ENCODE measurements around the gene C6orf47. TPM values are rescaled to one million over a fixed set of nuclear protein-coding genes. Genes with fewer than 3 reads are reported as not detected.

The C6orf47 gene
- total RNA-seq, 1 experiment from 2014 or later, result 21.8 TPM

DNA sequence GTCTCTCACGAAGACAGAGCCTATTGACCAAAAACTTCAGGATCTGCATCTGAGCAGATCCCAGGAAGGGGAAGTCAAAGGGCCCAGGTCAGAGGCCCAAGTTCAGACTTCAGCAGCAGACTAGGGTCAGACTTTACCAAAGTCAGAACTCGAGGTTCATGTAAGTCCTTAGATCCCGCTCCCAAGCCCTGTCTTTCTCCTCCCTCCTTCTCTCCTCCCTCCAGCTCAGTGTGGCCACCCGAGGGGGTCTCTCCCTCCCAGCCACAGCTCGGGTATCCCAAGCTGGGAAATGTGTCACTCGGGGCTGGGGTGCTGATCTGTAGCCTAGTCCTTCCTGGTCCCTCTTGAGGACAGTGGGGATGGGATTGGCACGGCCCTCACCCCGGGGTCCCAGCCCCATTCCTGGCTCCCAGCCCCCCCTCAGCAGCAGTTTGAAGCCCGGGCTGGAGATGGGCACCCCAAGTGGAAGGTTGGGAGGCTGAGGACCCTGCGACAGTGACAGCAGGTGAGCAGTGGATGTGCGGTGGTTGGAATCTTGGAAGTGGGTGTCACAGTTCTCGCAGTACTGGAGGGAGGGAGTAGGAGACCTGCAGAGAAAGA lies 1.6 kb upstream of the C6orf47 start:
- DNase-seq (ENCODE audit: low read depth), result no peak

DNA sequence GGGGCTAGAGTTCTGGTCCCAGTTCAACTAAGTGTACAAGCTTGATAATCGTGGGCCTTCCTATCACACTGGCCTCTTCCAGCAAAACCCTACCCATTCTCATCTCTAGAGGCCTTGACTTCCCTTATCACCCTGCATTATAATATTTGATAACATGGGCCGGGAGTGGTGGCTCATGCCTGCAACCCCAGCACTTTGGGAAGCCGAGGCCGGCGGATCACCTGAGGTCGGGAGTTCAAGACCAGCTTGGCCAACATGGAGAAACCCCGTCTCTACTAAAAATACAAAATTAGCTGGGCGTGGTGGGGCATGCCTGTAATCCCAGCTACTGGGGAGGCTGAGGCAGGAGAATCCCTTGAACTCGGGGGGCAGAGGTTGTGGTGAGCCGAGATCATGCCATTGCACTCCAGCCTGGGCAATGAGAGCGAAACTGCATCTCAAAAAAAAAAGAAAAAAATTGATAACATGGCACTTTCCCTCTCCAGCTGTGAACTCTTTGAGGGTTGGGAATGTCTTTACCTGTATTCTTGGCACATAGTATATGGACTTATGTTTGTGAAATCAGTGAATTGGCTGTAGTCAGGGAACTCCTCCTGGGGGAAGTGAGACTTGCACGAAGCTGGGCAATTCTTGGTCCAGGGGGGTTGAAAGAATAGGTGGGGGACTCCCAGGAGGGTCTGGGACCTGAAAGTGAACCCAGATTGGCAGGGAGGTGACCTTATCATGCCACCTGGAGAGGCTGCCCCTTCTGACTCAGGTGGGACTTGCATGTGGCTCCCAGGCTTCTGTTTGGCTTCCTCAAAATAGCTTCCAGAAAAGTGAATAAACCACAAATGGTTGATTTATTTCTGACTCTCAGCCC lies 915 bp upstream of the C6orf47 start:
- DNase-seq (ENCODE audit: low read depth), result no peak

- DNase-seq (ENCODE audit: low read depth), result no peak
Measured at GRCh38 chr6:31659649-31660380, 763 bp downstream of the C6orf47 start.

GRCh38 chr6:31658983-31659648 lies 1.5 kb downstream of the C6orf47 start:
- DNase-seq (ENCODE audit: low read depth), result no peak

DNA sequence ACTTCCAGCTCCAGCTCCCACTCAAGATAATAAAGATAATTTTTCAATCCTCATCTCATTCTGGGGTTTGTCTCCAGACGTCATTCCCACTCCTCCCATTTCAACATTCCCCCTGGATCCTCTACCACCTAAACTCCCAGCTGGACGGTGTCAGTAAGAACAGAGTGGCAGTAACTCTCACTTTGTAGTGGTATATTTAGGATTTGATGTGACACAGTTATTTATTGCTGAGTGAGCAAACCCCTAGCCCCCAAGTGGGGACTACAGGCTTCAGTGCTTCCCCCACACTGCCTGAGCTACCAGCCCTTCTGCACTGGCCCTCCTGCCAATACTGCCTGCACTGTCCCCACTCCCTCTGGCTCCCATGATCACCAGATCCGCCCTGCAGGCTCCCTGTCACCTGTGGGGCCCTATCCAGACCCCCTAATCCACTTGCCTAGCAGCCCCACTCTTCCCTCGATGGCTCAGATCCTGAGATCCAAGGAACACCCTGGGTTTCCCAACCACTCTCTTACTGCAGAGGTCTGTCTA lies 2.4 kb downstream of the C6orf47 start:
- no peak for DNase-seq (ENCODE audit: low read depth)

DNA sequence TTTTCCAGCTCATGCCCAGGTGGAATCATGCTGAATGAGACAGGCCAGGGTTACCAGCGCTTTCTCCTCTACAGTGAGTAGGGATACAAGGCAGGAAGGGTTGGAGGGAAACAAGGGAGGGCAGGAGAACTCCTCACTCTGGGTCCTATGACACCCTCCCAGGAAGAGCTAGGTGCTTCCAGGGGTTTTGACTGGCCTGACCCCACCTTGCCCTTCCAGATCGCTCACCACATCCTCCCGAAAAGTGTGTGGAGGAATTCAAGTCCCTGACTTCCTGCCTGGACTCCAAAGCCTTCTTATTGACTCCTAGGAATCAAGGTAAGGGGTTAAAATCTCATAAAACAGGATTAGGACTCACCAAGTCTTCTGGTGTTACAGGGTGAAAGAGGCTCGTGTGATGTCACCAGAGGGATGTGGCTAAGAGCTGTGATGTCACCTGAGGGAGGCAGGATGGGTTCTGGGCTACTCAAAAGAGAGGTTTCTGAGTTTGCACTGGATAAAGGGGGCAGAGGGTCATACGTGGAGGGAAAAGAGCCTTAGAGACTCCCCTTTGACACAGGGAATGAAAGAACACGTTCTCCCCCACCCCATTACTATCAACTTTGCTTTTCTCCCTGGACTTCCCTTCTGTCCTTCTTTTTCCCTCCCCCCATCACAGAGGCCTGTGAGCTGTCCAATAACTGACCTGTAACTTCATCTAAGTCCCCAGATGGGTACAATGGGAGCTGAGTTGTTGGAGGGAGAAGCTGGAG lies 3.0 kb downstream of the C6orf47 start:
- DNase-seq (ENCODE audit: low read depth), result peak; percentile 24

GRCh38 chr6:31655349-31656237 lies 5.0 kb downstream of the C6orf47 start, which contains the start of gene APOM:
Gene APOM, plus strand, starts transcription at chr6:31655894. Its CDS starts 73 bp downstream, at chr6:31655967.
- no peak for DNase-seq (ENCODE audit: low read depth)

DNA sequence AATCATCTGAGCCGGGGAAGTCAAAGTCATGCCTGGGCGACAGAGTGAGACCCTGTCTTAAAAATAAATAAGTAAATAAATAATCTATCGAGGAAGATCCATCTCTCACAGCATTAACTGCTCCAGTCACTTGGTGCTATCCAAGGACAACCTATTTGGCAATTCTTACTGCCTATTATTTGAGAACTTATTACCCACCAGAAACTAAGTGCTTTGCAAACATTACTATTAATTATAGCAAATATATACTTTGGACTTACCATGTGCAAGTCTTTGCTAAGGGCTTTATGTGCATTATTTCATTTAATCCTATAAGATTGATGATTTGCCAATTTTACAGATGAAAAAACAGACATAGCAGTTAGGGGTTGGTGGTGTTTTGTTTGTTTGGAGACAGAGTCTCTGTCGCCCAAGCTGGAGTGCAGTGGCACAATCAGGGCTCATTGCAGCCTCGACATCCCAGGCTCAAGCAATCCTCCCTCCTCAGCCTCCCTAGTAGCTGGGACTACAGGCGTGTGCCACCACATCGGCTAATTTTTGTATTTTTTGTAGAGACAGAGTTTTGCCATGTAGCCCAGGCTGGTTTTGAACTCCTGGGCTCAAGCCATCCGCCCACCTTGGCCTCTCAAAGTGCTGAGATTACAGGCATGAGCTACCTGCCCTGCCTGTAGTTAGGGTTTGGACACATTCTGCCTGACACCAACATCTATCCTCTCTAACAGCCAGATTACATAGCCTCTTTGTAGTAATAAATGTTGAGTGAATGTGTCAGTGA lies 5.8 kb downstream of the C6orf47 start:
- DNase-seq (ENCODE audit: low read depth), result no peak

- peak; percentile 92 for DNase-seq (ENCODE audit: low read depth)
Measured at GRCh38 chr6:31652925-31653724, 7.5 kb downstream of the C6orf47 start.

- no peak for DNase-seq (ENCODE audit: low read depth)
Measured at GRCh38 chr6:31651602-31652191, 8.9 kb downstream of the C6orf47 start.

GRCh38 chr6:31645325-31645724 lies 15.3 kb downstream of the C6orf47 start:
- DNase-seq (ENCODE audit: low read depth), result no peak

- DNase-seq (ENCODE audit: low read depth), result no peak
Measured at GRCh38 chr6:31643818-31644454, 16.6 kb downstream of the C6orf47 start.

- no peak for DNase-seq (ENCODE audit: low read depth)
Measured at GRCh38 chr6:31642798-31643570, 17.6 kb downstream of the C6orf47 start.

DNA sequence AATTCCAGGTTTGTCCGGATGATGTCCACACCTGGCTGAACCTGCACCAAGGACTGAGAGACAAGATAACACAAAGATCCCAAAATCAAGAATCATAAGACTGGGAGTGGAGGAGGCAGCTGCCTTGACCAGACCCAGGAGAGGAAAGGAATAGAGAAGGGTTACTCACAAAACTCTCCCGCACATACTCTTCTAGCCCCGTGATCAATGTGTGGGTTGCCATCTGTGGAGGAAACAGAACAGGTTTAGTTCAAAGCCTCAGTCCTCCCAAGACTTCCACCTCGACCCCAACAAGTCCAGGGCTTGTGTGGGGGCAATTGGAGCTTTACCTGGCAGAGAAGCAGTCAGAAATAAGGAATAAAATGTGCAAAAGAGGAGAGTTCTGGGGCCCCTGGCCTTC lies 19.2 kb downstream of the C6orf47 start:
- no peak for DNase-seq (ENCODE audit: low read depth)

DNA sequence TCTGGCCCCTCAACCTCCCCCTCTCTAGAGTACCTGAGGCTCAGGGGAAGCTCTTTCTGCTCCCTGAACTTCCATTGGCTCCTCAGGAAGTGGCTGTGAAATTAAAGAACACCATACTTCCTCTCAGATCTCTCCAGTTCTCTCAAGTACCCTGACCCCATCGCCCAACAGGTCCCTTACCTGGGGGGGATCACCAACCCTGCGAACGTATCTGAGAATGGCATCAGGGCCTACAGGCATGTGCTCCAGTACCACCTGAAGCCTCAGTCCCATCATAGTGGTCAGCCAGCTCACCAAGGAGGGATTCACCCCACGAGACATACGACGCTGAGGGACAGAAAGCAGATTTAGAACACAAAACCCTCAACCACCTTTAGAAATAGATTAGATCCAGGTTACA lies 20.0 kb downstream of the C6orf47 start:
- DNase-seq (ENCODE audit: low read depth), result no peak

DNA sequence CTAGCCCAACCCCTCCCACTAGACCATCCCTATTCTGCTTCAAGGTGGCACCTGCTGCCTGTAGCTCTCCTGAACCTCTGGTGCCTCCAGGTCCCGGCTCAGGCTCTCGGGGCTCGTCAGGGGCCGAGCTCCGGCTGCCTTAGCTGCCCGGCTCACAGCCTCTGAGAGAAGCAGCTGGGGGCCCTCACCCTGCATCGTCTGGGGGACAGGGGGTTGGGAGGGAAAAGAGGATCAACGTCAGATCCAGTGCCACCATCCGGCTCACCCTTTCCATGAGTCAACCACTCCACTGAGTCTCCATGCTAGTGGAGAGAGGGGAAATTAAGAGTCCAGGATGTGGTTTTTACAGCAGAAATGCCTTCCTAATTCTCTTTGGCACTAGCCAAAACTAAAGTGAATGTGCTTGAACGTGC lies 21.1 kb downstream of the C6orf47 start:
- peak; percentile 85 for DNase-seq (ENCODE audit: low read depth)

Measured in HT1080 (cell line).